Esophagus squamous epithelium (tissue), 4 donors: ENCODE measurements around the gene ZC4H2.

Experiments used
- POLR2A ChIP-seq, 4 donors: fragments of 450-650 bp; IDR thresholded peaks; one replicate each; pipeline ENCODE4 v1.6.1; 2017; ENCODE audit warnings: antibody characterized with exemption in 4 of 4, mild to moderate bottlenecking in 4 of 4, moderate library complexity in 3 of 4
- TF ChIP-seq, protein P1 (sequence below), 6 experiments: fragments of 450-650 bp in 4 of 6; fragments of 200-600 bp in 2 of 6; sonication (generic) in 2 of 6; IDR thresholded peaks; one replicate each; pipeline ENCODE4 v1.5.1; 2016 to 2019; ENCODE audit warnings: antibody characterized with exemption in 6 of 6, mild to moderate bottlenecking in 4 of 6, moderate library complexity in 4 of 6

DNA sequence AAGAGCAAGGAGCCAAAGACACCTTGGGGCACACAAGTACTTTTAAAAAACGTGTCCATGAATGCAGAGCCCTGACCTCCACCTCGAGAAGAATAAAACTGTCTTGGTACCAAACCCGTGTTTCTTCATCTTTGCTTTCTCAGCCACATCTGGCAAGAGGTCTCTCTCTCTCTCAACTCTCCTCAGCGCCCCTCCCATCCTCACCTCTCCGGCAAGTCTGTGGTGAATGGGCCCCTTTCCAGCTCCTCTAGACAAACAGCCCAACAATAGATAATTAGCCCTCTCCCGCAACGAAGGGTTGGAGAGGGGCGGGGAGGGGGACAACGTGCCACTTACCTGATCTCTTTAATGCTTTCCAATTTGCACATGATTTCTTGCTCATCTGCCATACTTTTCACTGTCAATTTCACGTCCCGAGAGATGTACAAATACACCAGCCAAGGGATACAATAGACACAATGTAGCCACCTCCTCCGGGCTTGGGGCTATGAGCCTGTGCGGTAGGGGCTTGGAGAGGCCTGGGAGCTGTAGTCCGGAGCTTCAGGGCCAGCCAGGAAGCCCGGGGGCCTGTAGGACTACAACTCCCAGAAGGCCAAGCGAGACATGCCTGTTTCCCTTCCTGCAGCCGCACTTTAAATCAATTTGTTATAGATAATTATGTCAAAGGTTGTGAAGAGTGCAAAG is at the start of gene ZC4H2:
- TF ChIP-seq, protein P1, sequence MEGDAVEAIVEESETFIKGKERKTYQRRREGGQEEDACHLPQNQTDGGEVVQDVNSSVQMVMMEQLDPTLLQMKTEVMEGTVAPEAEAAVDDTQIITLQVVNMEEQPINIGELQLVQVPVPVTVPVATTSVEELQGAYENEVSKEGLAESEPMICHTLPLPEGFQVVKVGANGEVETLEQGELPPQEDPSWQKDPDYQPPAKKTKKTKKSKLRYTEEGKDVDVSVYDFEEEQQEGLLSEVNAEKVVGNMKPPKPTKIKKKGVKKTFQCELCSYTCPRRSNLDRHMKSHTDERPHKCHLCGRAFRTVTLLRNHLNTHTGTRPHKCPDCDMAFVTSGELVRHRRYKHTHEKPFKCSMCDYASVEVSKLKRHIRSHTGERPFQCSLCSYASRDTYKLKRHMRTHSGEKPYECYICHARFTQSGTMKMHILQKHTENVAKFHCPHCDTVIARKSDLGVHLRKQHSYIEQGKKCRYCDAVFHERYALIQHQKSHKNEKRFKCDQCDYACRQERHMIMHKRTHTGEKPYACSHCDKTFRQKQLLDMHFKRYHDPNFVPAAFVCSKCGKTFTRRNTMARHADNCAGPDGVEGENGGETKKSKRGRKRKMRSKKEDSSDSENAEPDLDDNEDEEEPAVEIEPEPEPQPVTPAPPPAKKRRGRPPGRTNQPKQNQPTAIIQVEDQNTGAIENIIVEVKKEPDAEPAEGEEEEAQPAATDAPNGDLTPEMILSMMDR (IDR thresholded peaks at IDR 0.05), result no peak
- no peak for TF ChIP-seq POLR2A (IDR thresholded peaks at IDR 0.05)
